Mucosa of descending colon (tissue), 3 donors: ENCODE results near the gene ACBD3. TPM values are rescaled to one million over a fixed set of nuclear protein-coding genes. Genes with fewer than 3 reads are reported as not detected.

Experiments
- ATAC-seq: fragments of 200-7000 bp; cut with Tn5 transposase; one replicate; pipeline ENCODE4 v1.9.1; 2020; ENCODE audit warnings: mild to moderate bottlenecking, moderate library complexity
- DNase-seq, 3 donors: peaks; one replicate each; pipeline ENCODE4 v3.0.0-alpha.2; 2020
- H3K36me3 ChIP-seq: fragments of 200-600 bp; one replicate; pipeline ENCODE4 v1.8.0; 2021; ENCODE audit warnings: low read depth, mild to moderate bottlenecking
- H3K4me1 ChIP-seq: fragments of 200-600 bp; one replicate; pipeline ENCODE4 v1.8.0; 2021; ENCODE audit warnings: low read depth, mild to moderate bottlenecking
- H3K4me3 ChIP-seq: fragments of 200-600 bp; one replicate; pipeline ENCODE4 v1.8.0; 2021; ENCODE audit warnings: mild to moderate bottlenecking
- H3K9me3 ChIP-seq: fragments of 200-600 bp; one replicate; pipeline ENCODE4 v1.8.0; 2021; ENCODE audit warnings: mild to moderate bottlenecking
- intact Hi-C, 2 donors: fragments of 100-400 bp; cut with DNase I in 1 of 2; cut with micrococcal nuclease in 1 of 2; formaldehyde crosslinking; loops; one replicate each; pipeline versions ENCODE4 v1.11.0 to v1.11.1; 2022; cut with DNase I, micrococcal nuclease
- total RNA-seq, 3 donors: library from RNA; stranded (reverse); fragmentation: NEBNext Ultra II Directional in 2 of 3; extraction: Animal tissue kit (Norgen Biotek cat#: 25700) in 2 of 3; gene quantifications; one replicate each; pipeline versions ENCODE4 v1.2.1 to v1.2.4, GENCODE V29; 2021 to 2023
- TF ChIP-seq, protein P1 (sequence below): fragments of 200-600 bp; IDR thresholded peaks from one replicate; pipeline ENCODE4 v1.8.0; 2022; ENCODE audit warnings: antibody characterized with exemption, mild to moderate bottlenecking
- donor health status: DM: no; HTN: no; CAD: no; lungs with moderate emphysema.
- donor health status: DM: no; HTN: no; CAD: no.
- donor health status: DM: no; HTN: yes; CAD: no.

The ACBD3 gene
- total RNA-seq, 3 donors from 2014 or later, result 36.6 to 49.9 (median 48.0) TPM

DNA sequence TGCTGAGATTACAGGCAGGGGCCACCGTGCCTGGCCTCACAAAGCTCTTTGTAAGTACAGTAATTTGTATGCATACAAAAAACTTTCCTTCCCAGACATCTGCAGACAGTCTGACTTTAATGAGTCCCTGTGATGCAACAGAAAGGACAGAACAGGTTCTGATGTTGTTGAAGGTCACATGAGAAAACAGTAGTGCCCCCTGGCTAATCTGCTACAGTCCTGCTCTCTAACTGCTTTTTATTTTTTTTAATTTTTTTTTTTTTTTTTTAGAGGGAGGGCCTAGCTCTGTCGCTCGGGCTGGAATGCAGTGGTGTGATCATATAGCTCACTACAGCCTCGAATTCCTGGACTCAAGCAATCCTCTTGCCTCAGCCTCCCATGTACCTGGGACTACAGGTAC is 36.7 kb downstream of the ACBD3 start:
- TF ChIP-seq, protein P1, sequence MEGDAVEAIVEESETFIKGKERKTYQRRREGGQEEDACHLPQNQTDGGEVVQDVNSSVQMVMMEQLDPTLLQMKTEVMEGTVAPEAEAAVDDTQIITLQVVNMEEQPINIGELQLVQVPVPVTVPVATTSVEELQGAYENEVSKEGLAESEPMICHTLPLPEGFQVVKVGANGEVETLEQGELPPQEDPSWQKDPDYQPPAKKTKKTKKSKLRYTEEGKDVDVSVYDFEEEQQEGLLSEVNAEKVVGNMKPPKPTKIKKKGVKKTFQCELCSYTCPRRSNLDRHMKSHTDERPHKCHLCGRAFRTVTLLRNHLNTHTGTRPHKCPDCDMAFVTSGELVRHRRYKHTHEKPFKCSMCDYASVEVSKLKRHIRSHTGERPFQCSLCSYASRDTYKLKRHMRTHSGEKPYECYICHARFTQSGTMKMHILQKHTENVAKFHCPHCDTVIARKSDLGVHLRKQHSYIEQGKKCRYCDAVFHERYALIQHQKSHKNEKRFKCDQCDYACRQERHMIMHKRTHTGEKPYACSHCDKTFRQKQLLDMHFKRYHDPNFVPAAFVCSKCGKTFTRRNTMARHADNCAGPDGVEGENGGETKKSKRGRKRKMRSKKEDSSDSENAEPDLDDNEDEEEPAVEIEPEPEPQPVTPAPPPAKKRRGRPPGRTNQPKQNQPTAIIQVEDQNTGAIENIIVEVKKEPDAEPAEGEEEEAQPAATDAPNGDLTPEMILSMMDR, result no peak
- intact Hi-C loops, result no loop called here
- Histone ChIP-seq H3K4me3 (no peak overlapping the region), H3K9me3 (no peaks in the 10 kb centered on the region), H3K36me3 (peaks cover 10% of the 10 kb centered on the region), H3K4me1 (no peaks in the 10 kb centered on the region)
- DNase-seq, result no peak
- ATAC-seq, result no peak

DNA sequence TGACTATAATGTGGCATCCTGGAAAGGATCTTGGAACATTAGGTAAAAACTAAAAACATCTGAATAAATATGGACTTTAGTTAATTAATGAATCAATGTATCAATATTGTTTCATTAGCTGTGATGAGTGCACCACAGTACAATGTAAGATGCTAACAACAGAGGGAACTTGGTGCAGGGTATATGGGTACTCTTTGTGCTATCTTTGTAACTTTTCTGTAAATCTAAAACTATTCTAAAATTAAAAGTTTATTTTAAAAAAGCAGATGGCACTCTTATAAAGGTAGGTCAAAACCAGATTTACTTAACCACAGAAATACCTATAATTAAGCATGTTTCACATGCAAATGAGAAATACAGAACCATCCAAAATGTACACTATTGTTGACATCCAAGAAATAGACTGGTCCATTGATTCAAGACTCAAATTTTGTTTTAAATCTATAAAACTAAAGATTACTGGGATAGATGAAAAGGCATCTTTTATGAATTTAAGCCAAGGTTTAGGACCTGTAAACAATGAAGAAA is 38.4 kb downstream of the ACBD3 start:
- intact Hi-C loops, result no loop called here
- DNase-seq, result no peak
- H3K4me1 ChIP-seq, result no peaks in the 10 kb centered on the region
- TF ChIP-seq, protein P1, result no peak
- no peaks in the 10 kb centered on the region for H3K9me3 ChIP-seq
- ATAC-seq, result no peak
- H3K36me3 ChIP-seq, result peaks cover 5% of the 10 kb centered on the region
- H3K4me3 ChIP-seq, result no peak overlapping the region

DNA sequence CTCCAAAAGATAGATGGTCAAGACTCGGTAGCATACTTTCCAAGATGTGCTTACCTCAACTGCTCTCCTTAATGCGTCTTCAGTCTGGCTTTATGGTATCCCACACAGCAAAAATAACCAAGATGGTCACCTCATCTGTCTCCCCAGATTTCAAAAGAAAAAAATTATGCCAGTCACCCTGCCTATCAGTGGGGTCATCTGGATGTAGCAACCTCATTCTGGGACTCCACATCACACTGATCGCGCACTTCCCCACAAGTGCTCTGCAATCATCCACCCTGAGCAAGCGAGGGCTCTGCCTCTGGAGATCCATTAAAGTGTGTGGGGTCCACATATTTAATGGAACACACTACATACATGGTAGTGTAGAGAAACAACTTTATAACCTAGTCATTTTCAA is 42.5 kb downstream of the ACBD3 start:
- no peak for DNase-seq
- TF ChIP-seq, protein P1, result no peak
- Histone ChIP-seq H3K4me3 (no peak overlapping the region), H3K4me1 (no peaks in the 10 kb centered on the region), H3K36me3 (peaks cover 5% of the 10 kb centered on the region), H3K9me3 (no peaks in the 10 kb centered on the region)
- no peak for ATAC-seq
- intact Hi-C loops, result no loop called here

DNA sequence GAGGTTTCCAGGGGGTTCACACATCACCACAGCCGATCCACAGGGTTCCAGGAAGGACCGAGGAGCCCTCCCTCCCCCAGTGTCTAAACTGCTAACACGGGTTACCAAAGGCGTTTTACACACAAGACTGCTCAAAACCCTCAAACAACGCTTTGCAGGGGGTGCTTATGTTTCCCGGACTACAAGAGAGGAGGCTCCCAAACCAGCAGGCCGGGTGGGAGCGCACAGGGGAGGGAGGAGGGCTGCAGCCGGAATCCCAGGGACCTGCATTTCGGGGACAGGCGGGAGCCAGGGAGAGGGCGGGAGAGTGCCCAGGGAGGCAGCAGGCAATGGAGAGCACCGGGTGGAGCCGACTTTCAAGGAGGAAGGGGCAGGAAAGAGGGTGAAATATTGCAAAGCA is 50.8 kb downstream of the ACBD3 start:
- intact Hi-C loops, result no loop called here
- ATAC-seq (peak; percentile 2), DNase-seq (peak in 2 of 3 donors; percentile 59 to 63)
- H3K9me3 ChIP-seq, result no peaks in the 10 kb centered on the region
- H3K4me3 ChIP-seq, result no peak overlapping the region
- peaks cover 40% of the 10 kb centered on the region for H3K4me1 ChIP-seq
- no peaks in the 10 kb centered on the region for H3K36me3 ChIP-seq
- TF ChIP-seq, protein P1, result no peak

DNA sequence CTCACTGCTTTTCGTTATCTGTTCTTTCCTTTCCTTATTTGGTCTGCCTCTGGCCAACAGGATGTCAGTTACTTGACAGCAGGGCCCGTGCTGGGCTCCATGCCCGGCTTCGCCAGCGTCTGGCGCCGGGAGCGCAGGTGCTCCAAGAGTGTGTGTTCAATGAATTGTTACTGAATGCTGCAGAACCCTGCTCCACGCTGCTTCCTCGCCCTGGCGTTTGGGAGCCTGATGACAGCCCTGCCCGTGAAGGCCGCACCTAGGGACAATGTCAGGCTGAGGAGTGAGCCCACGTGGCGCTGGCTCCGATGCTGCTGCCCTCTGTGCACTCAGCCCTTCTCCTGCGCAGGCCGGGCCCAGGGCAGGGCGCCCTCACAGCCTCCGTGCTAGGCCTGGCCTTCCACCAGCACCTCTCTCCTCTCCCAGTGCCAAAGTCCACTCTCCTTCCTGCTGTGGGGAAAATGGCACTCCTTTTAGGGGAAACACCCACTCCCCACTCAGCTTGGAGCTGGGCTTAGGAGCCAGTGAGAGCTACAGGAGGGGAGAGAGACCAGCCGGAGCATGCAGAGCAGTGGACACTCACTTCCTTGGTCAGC is 51.4 kb downstream of the ACBD3 start:
- DNase-seq (peak; percentile 74 to 87 (median 84)), ATAC-seq (peak; percentile 90)
- intact Hi-C loops, result no loop called here
- H3K4me3 ChIP-seq, result no peak overlapping the region
- H3K4me1 ChIP-seq, result peaks cover 40% of the 10 kb centered on the region
- TF ChIP-seq, protein P1, result no peak
- H3K36me3 ChIP-seq, result no peaks in the 10 kb centered on the region
- no peaks in the 10 kb centered on the region for H3K9me3 ChIP-seq
